H1 (cell line): Measurements from ENCODE around the gene PPIL6.

Source experiments
- CBX5 ChIP-seq: fragments of 300-800, 300-1000 bp; sonication (generic); IDR thresholded peaks from 2 replicates; pipeline ENCODE4 v1.7.1; 2016; ENCODE audit warnings: antibody characterized with exemption, low read length, low read depth
- EP300 ChIP-seq, 2 experiments: IDR thresholded peaks; 1 replicate in 1 of 2; 2 replicates in 1 of 2; pipeline ENCODE4 v1.6.1; 2011 to 2012; ENCODE audit warnings: low read depth in 2 of 2, low read length in 2 of 2, mild to moderate bottlenecking in 2 of 2, borderline replicate concordance in 1 of 2, inconsistent platforms in 1 of 2, moderate library complexity in 1 of 2
- EZH2 ChIP-seq: fragments of 200-600 bp; sonication (generic); IDR thresholded peaks from 2 replicates; pipeline ENCODE4 v1.7.1; 2012; ENCODE audit warnings: low read depth, mild to moderate bottlenecking, moderate library complexity, low read length, inconsistent platforms; ENCODE audit not compliant: severe bottlenecking
- PHF8 ChIP-seq: fragments of 200-600 bp; sonication (generic); conservative IDR thresholded peaks from 2 replicates; pipeline ENCODE4 v1.7.1; 2012; ENCODE audit warnings: low read depth, mild to moderate bottlenecking, inconsistent platforms, low read length, moderate library complexity
- POLR2A ChIP-seq, 2 experiments: IDR thresholded peaks; 1 replicate in 1 of 2; 2 replicates in 1 of 2; pipeline ENCODE4 v1.6.1; 2011; ENCODE audit warnings: low read depth in 2 of 2, low read length in 2 of 2, mild to moderate bottlenecking in 2 of 2; ENCODE audit errors: control extremely low read depth in 1 of 2
- POLR2AphosphoS5 ChIP-seq: IDR thresholded peaks from 2 replicates; pipeline ENCODE4 v1.6.1; 2011; ENCODE audit warnings: low read depth, low read length
- RAD21 ChIP-seq, 2 experiments: IDR thresholded peaks in 1 of 2; conservative IDR thresholded peaks in 1 of 2; 2 replicates each; pipeline ENCODE4 v1.6.1; 2011; ENCODE audit warnings: low read depth in 2 of 2, low read length in 2 of 2, improper control_type of control experiment in 1 of 2, inconsistent platforms in 1 of 2, mild to moderate bottlenecking in 1 of 2, moderate library complexity in 1 of 2
- TAF7 ChIP-seq: optimal IDR thresholded peaks from 2 replicates; pipeline ENCODE3; 2011; ENCODE audit warnings: low read depth, mild to moderate bottlenecking, inconsistent platforms, low read length, moderate library complexity, borderline replicate concordance
- YY1 ChIP-seq: IDR thresholded peaks from 2 replicates; pipeline ENCODE4 v1.6.1; 2011; ENCODE audit warnings: low read depth, mild to moderate bottlenecking, low read length
- TF ChIP-seq, protein P1 (sequence below), 3 experiments: IDR thresholded peaks; 1 replicate in 2 of 3; 2 replicates in 1 of 3; pipeline versions ENCODE4 v1.5.1 to v1.6.1; 2011; ENCODE audit warnings: low read length in 3 of 3, mild to moderate bottlenecking in 3 of 3, inconsistent platforms in 2 of 3, low read depth in 1 of 3, moderate library complexity in 1 of 3; ENCODE audit not compliant: insufficient read depth in 1 of 3; ENCODE audit errors: control extremely low read depth in 1 of 3
- TF ChIP-seq, protein P2 (sequence below): IDR thresholded peaks from 2 replicates; pipeline ENCODE4 v1.6.1; 2012; ENCODE audit warnings: inconsistent platforms

DNA sequence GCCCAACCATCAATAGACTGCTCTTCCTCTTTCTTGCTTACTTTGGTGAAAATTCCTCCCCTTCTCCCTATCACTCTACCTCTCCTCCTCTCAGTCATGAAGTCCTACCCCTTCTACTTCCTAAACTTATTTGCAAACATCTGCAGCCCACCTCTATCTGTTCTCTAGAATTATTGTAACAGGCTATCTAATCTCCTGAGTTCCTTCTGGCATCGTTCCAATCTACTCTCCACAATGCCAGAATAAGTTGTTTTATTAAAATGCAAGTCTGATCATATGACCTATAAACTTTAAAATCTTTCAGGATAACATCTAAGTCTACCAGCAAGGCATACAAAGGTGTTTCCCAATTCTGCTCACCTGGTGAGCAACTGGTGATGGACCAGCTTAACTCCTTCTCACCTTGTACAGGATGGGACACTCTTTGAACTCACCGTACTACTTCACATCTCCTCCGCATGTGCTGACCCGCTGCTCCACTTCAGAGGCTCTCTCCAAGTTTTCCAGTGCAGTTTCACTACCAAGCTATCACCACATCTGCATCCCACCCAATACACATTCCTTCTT, 66.0 kb downstream of the PPIL6 start:
- TF ChIP-seq POLR2AphosphoS5 = no peak
- TF ChIP-seq PHF8 = no peak
- TF ChIP-seq, protein P1, sequence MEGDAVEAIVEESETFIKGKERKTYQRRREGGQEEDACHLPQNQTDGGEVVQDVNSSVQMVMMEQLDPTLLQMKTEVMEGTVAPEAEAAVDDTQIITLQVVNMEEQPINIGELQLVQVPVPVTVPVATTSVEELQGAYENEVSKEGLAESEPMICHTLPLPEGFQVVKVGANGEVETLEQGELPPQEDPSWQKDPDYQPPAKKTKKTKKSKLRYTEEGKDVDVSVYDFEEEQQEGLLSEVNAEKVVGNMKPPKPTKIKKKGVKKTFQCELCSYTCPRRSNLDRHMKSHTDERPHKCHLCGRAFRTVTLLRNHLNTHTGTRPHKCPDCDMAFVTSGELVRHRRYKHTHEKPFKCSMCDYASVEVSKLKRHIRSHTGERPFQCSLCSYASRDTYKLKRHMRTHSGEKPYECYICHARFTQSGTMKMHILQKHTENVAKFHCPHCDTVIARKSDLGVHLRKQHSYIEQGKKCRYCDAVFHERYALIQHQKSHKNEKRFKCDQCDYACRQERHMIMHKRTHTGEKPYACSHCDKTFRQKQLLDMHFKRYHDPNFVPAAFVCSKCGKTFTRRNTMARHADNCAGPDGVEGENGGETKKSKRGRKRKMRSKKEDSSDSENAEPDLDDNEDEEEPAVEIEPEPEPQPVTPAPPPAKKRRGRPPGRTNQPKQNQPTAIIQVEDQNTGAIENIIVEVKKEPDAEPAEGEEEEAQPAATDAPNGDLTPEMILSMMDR (IDR thresholded peaks at IDR 0.05; ENCODE audit: control extremely low read depth in 1 of 3, insufficient read depth in 1 of 3, low read depth in 1 of 3, low read length in 3 of 3) = no peak
- TF ChIP-seq TAF7 = no peak
- TF ChIP-seq CBX5 = no peak
- TF ChIP-seq POLR2A (IDR thresholded peaks at IDR 0.05; ENCODE audit: control extremely low read depth in 1 of 2, low read depth in 2 of 2, low read length in 2 of 2) = no peak
- no peak for TF ChIP-seq EP300 (IDR thresholded peaks at IDR 0.05; ENCODE audit: borderline replicate concordance in 1 of 2, low read depth in 2 of 2, low read length in 2 of 2)
- TF ChIP-seq YY1 = no peak
- no peak for TF ChIP-seq EZH2
- TF ChIP-seq, protein P2, sequence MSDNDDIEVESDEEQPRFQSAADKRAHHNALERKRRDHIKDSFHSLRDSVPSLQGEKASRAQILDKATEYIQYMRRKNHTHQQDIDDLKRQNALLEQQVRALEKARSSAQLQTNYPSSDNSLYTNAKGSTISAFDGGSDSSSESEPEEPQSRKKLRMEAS = no peak
- TF ChIP-seq RAD21 (IDR thresholded peaks at IDR 0.05 in 1 of 2, conservative IDR thresholded peaks at IDR 0.05 in 1 of 2; ENCODE audit: low read depth in 2 of 2, low read length in 2 of 2) = no peak
